Tracheal epithelial cell (primary cell): ENCODE results near the gene GSTO1. TPM values are rescaled to one million over a fixed set of nuclear protein-coding genes. Genes with fewer than 3 reads are reported as not detected.

Source experiments
- total RNA-seq: library from RNA; depleted of rRNA; stranded (reverse); fragments of >200 nt; gene quantifications from 2 replicates; pipeline ENCODE4 v1.2.1, GENCODE V29; 2014

GSTO1 gene
- 122 and 180 TPM in 2 replicates for total RNA-seq

DNA sequence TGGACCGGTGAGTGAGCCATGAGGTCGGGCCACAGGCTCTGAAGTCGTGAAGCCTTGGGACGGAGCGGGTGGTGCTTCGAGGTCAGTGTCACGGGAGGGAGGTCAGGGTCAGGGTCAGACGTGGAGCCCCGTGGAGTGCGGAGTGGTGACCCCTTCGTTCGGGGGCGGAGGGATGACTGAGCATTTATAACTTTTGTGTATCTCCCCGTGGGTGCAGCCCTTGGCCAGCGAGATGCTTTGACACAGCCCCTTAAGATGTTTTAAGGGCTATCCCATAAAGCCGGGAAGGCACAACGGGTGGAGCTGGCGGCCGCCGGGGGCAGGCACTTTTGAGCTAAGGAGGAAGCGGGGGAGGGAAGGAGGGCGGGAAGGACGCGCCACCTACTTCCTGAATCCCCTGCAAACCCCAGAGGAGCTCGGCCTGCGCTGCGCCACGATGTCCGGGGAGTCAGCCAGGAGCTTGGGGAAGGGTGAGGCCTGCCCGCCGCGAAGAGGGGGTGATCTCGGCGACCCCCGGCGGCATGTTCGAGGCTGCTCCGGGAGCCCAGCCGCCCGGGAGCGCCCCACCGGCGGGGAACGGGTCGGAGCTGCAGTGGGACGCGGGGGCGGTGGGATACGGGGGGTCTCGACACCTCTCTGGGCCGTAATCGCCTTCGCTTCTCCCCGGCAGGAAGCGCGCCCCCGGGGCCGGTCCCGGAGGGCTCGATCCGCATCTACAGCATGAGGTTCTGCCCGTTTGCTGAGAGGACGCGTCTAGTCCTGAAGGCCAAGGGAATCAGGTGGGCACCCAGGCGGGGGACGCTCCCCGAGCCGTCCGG, at the start of gene GSTO1:
Gene GSTO1, plus strand, starts transcription at position 400 of the 818 bp plus-strand sequence. Its CDS starts 37 bp downstream, at position 437.

DNA sequence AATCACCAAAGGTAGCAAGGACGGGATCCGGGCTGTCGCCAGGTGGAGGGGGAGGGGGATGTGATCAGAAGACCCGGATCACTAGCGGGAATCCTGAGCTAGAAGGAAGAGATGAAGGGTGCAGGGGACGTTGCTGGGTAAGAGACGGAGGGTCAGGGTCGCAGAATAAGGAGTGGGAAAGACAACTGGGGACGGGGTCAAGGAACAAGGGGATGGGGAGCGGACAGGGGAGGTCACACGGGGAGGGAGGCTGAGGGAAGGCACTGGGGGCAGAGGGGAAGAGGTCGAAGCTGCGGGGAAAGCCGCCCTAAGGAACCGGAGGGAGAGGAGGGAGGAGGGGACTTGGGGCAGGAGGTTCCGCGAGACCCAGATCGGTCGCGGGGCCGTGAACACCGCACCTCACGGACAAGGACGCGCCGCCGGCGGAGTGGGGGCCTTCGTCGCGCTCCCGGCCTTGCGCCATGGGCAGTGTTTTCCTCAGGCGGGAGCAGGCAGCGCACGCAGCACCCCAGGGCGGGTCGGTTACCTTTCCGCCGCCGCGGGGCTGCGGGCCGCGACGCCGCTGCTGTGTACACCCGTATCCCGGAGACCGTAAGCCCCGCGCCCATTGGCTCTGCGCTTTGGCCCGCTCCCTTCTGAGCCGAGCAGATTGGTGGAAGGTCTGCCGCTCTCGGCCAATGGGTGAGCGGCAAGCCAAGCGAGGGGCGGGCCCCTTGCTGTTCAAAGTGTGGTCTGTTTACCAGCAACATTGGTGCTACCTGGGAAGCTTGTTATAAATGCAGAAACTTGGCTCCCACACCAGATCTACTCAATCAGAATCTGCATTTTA, 22.7 kb upstream of the GSTO1 start, which contains the start of gene CFAP43:
Gene CFAP43, minus strand, starts transcription at position 581 of the 829 bp plus-strand sequence. Its CDS starts 118 bp downstream, at position 463.

DNA sequence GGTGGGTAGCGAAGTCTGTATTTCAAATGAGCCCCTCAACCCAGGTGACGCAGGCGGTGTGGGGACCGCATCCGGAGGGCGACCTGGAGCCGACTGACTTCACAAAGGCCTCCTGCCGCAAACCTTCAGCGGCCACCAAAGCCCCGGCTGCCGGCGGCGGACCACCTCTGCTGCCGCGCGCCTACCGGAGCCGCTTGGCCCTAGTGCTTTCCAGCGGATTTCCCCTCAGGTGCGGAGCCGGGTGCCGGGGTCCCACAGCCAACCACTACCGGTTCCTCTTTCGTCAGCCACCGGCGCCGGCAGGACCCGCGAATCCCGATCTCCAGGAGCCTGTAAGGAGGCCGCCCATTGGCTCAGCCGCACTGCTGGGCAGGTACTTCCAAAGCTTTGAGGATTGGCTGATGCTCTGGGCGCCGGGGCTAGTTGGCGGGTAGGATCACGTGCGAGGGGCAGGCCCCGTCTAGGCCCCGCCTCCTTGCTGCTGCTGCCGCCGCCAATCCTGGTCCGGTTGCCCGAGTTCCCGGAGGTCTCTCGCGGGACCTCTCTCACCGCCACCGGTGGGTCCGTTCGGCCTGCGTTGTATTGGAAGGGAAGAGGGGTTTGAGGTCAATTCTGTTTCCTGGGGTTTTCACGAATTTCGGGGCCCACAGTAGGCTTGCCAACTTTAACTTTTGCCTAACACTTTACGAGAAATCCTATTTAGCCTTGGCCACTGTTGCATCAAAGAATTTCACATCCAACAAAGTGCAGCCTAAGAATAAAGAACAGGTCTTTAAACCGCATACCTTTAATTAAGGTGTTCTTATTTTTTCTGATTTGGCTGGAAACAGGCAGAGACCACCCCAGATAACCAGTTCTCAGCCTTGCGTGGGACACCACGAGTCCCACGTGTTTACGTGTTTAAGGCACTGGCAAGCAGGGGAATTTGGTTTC, 14.3 kb downstream of the GSTO1 start, which contains the start of gene GSTO2:
Gene GSTO2, plus strand, starts transcription at position 472 of the 933 bp plus-strand sequence. CDS start 5,732 bp downstream, outside the sequence.

Other genes with a start within 250 kb of the GSTO1 start
- 460 and 856 TPM in 2 replicates for gene COL17A1, start 169.0 kb upstream of the GSTO1 start, total RNA-seq
- gene SFR1, start 132.7 kb upstream of the GSTO1 start, total RNA-seq = 3.9 and 6.2 TPM in 2 replicates
- 0.21 and 0.48 TPM in 2 replicates for gene CFAP43, start 22.5 kb upstream of the GSTO1 start, total RNA-seq
- 21.7 and 41.8 TPM in 2 replicates for gene GSTO2, start 14.3 kb downstream of the GSTO1 start, total RNA-seq
- gene ITPRIP, start 83.6 kb downstream of the GSTO1 start, total RNA-seq = 17.1 and 22.2 TPM in 2 replicates
- 0.43 and 0.48 TPM in 2 replicates for gene CFAP58, start 98.9 kb downstream of the GSTO1 start, total RNA-seq